ENCODE measurements around the gene VSNL1.

VSNL1 gene

GRCh38 chr2:17584689-17585088 is 44.2 kb downstream of the VSNL1 start:
- DNase-seq: no peak

GRCh38 chr2:17587469-17587868 is 47.0 kb downstream of the VSNL1 start:
- DNase-seq: no peak

- no peak for DNase-seq
Observed at GRCh38 chr2:17588031-17588430, 47.5 kb downstream of the VSNL1 start.

- DNase-seq: no peak
Observed at GRCh38 chr2:17589406-17590035, 49.0 kb downstream of the VSNL1 start.

GRCh38 chr2:17590342-17590911 is 49.9 kb downstream of the VSNL1 start:
- DNase-seq: no peak

- no peak for DNase-seq
Observed at GRCh38 chr2:17591846-17592245, 51.4 kb downstream of the VSNL1 start.

GRCh38 chr2:17592731-17593409 is 52.4 kb downstream of the VSNL1 start:
- no peak for DNase-seq

GRCh38 chr2:17593445-17593840 is 52.9 kb downstream of the VSNL1 start:
- DNase-seq: no peak

- DNase-seq: no peak
Observed at GRCh38 chr2:17593841-17594491, 53.5 kb downstream of the VSNL1 start.

GRCh38 chr2:17594533-17595401 is 54.3 kb downstream of the VSNL1 start:
- DNase-seq: no peak

- no peak for DNase-seq
Observed at GRCh38 chr2:17599617-17600016, 59.1 kb downstream of the VSNL1 start.

- DNase-seq: no peak
Observed at GRCh38 chr2:17600556-17601204, 60.2 kb downstream of the VSNL1 start.

GRCh38 chr2:17604050-17604449 is 63.6 kb downstream of the VSNL1 start:
- no peak for DNase-seq

GRCh38 chr2:17605696-17606095 is 65.2 kb downstream of the VSNL1 start:
- no peak for DNase-seq

GRCh38 chr2:17606851-17607250 is 66.4 kb downstream of the VSNL1 start:
- DNase-seq: no peak

- DNase-seq: no peak
Observed at GRCh38 chr2:17607379-17607778, 66.9 kb downstream of the VSNL1 start.

- DNase-seq: no peak
Observed at GRCh38 chr2:17608251-17608650, 67.8 kb downstream of the VSNL1 start.

- DNase-seq: no peak
Observed at GRCh38 chr2:17610521-17610920, 70.0 kb downstream of the VSNL1 start.

- DNase-seq: no peak
Observed at GRCh38 chr2:17611036-17611435, 70.5 kb downstream of the VSNL1 start.

GRCh38 chr2:17614174-17614930 is 73.9 kb downstream of the VSNL1 start:
- no peak for DNase-seq

- no peak for DNase-seq
Observed at GRCh38 chr2:17615147-17615546, 74.7 kb downstream of the VSNL1 start.
